OCI-LY3 (cell line): Measurements from ENCODE around the gene ADISSP.

Experiments
- H2AFZ ChIP-seq: fragments of 200-600, 300-600 bp; shearing (Covaris generic); 2 replicates; pipeline ENCODE4 v1.6.0; 2014; ENCODE audit warnings: antibody characterized with exemption, low read depth, low read length
- H3K27ac ChIP-seq: fragments of 200-600, 300-600 bp; sonication (generic); 2 replicates; pipeline ENCODE4 v1.5.1; 2014; ENCODE audit warnings: mild to moderate bottlenecking, low read length, moderate library complexity, mixed read lengths
- H3K27me3 ChIP-seq: fragments of 200-600, 300-600 bp; sonication (generic); 2 replicates; pipeline ENCODE4 v1.6.1; 2014; ENCODE audit warnings: low read depth, low read length, mixed read lengths
- H3K36me3 ChIP-seq: fragments of 200-600, 300-600 bp; sonication (generic); replicated peaks from 2 replicates; pipeline ENCODE3; 2014; ENCODE audit warnings: low read depth, low read length, mixed read lengths
- H3K4me1 ChIP-seq: fragments of 300-600, 200-600 bp; sonication (generic); 2 replicates; pipeline ENCODE4 v1.6.1; 2014; ENCODE audit warnings: low read length, mixed read lengths
- H3K4me2 ChIP-seq: fragments of 200-600, 300-600 bp; sonication (generic); 2 replicates; pipeline ENCODE4 v1.6.1; 2014; ENCODE audit warnings: low read length, mixed read lengths
- H3K4me3 ChIP-seq: fragments of 300-600, 200-600 bp; sonication (generic); 2 replicates; pipeline ENCODE4 v1.5.1; 2014; ENCODE audit warnings: antibody characterized with exemption, mild to moderate bottlenecking, low read length, moderate library complexity
- H3K79me2 ChIP-seq: fragments of 300-600, 200-600 bp; shearing (Covaris generic); 2 replicates; pipeline ENCODE4 v1.6.1; 2014; ENCODE audit warnings: mild to moderate bottlenecking, low read length, mixed read lengths
- H3K9ac ChIP-seq: fragments of 300-600, 200-600 bp; shearing (Covaris generic); 2 replicates; pipeline ENCODE4 v1.6.0; 2014; ENCODE audit warnings: mild to moderate bottlenecking, low read length, moderate library complexity
- H3K9me3 ChIP-seq: fragments of 200-600, 300-600 bp; shearing (Covaris generic); 2 replicates; pipeline ENCODE4 v1.6.1; 2014; ENCODE audit warnings: low read length, mixed read lengths; ENCODE audit not compliant: insufficient read depth
- H4K20me1 ChIP-seq: fragments of 200-600, 300-600 bp; sonication (generic); 2 replicates; pipeline ENCODE4 v1.6.1; 2016; ENCODE audit warnings: low read length, mixed read lengths; ENCODE audit not compliant: insufficient read depth
- EZH2phosphoT487 ChIP-seq: fragments of 200-600 bp; shearing (Covaris generic); IDR thresholded peaks from 2 replicates; pipeline ENCODE4 v1.6.1; 2018; ENCODE audit warnings: antibody characterized with exemption, mixed run types, low read depth
- TF ChIP-seq, protein P1 (sequence below): fragments of 200-600, 300-600 bp; sonication (generic); IDR thresholded peaks from 2 replicates; pipeline ENCODE4 v1.5.1; 2014; ENCODE audit warnings: antibody characterized with exemption, low read length, low read depth

The ADISSP gene

DNA sequence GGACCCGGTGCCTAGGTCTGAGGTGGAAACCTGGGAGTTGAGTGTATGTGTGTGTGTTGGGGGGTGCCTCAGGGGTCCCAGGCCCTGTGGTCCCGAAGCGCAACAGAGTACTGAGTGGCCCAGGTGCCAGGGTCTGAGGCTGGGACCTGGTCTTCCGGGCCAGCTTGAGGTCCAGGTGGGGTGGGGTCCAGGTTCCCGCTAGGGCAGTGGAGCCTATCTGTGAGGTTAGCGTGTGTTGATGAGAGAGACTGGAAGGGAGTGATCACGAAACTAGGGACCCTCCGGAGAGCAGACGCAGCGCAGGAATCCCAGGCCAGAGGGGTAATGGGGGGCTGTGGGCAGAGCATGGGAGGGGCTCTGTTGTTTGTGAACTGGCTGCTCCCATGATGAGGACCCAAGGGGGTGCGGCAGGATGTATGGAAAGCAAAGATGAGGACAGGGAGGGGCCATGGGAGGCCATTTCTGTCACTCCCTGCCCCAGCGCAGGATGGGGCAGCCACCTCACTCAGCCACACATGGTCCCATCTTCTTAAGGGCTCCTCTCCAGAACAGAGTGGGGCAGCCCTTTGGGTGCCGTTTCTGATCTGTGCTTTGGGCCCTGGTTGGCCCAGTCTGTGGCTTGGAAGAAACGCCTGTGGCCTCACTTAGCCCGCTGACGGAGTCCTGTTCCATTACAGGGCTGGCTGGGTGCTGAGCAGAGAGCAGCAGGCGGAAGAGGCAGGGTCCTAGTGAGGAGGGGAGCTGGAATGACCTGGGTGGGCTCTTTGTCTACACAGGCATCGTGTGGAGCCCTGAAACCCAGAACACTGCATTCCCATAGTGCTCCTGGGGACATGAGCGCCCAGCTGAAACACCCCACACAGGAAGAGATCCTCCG lies 34.2 kb downstream of the ADISSP start:
- H3K4me2 ChIP-seq = no peak overlapping the region
- no peak overlapping the region for H3K4me3 ChIP-seq
- H3K9ac ChIP-seq = no peak overlapping the region
- H3K27me3 ChIP-seq = peaks cover 5% of the 10 kb centered on the region; the same call in 1 of the 2 replicates
- H3K27ac ChIP-seq = no peak overlapping the region
- no peaks in the 10 kb centered on the region; the same call in 1 of the 2 replicates for H3K4me1 ChIP-seq
- H4K20me1 ChIP-seq = no peaks in the 10 kb centered on the region
- no peaks in the 10 kb centered on the region for H3K36me3 ChIP-seq
- no peaks in the 10 kb centered on the region for H3K9me3 ChIP-seq
- TF ChIP-seq, protein P1, sequence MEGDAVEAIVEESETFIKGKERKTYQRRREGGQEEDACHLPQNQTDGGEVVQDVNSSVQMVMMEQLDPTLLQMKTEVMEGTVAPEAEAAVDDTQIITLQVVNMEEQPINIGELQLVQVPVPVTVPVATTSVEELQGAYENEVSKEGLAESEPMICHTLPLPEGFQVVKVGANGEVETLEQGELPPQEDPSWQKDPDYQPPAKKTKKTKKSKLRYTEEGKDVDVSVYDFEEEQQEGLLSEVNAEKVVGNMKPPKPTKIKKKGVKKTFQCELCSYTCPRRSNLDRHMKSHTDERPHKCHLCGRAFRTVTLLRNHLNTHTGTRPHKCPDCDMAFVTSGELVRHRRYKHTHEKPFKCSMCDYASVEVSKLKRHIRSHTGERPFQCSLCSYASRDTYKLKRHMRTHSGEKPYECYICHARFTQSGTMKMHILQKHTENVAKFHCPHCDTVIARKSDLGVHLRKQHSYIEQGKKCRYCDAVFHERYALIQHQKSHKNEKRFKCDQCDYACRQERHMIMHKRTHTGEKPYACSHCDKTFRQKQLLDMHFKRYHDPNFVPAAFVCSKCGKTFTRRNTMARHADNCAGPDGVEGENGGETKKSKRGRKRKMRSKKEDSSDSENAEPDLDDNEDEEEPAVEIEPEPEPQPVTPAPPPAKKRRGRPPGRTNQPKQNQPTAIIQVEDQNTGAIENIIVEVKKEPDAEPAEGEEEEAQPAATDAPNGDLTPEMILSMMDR = no peak
- no peak for TF ChIP-seq EZH2phosphoT487
- H3K79me2 ChIP-seq = no peaks in the 10 kb centered on the region
- H2AFZ ChIP-seq = no peak overlapping the region

DNA sequence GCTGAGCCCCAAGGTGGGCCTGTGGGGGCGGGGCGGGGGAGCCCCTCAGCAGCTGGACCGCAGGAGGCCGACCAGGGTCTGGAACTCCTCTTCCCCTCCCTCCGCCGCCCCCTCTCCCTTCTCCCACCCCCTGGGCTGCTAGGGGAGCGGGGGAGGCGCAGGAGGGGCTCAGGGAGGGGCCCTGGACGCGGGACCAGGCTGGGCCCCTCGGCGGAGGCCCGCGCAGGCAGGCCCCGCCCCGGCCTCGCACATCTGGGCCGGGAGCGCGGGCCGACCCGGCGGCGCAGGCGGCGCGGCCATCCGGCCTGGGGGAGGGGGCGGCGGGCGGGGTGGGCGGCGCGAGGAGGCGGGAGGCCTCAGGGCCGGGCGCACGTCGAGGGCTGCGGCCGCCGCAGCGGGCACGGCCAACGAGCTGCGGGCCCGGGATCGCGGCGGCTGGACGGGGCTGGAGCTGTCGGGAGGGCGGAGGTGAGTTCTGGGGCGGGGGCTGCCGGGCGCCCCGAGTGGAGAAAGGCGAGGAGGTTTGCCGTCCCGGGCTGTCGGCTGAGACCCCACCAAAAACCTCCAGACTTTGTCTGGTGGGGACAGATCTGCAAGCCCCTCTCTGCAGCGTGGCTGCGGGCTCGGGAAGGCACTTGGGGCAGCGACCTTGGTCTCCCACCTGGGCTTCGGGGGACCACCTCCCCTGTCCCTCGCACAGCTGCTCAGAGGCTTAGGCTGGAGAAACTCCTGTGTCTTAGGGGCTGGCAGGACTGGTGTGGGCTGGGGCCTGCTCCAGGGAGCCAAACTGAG lies 35.0 kb downstream of the ADISSP start, which contains the start of gene HSPA12B:
Gene HSPA12B, plus strand, starts transcription at position 359 of the 792 bp plus-strand sequence. CDS start 5,990 bp downstream, outside the sequence.
- Histone ChIP-seq H2AFZ (no peak within 1 kb of the TSS), H4K20me1 (no peaks in the 10 kb centered on the region), H3K4me1 (no peaks in the 10 kb centered on the region; the same call in 1 of the 2 replicates), H3K79me2 (no peaks in the 10 kb centered on the region), H3K27me3 (peaks cover 14% of the 10 kb centered on the region), H3K36me3 (no peaks in the 10 kb centered on the region), H3K9me3 (no peaks in the 10 kb centered on the region), H3K4me3 (no peak within 1 kb of the TSS), H3K27ac (no peak within 1 kb of the TSS), H3K9ac (no peak within 1 kb of the TSS), H3K4me2 (no peak within 1 kb of the TSS)
- no peak for TF ChIP-seq EZH2phosphoT487
- TF ChIP-seq, protein P1 = no peak

DNA sequence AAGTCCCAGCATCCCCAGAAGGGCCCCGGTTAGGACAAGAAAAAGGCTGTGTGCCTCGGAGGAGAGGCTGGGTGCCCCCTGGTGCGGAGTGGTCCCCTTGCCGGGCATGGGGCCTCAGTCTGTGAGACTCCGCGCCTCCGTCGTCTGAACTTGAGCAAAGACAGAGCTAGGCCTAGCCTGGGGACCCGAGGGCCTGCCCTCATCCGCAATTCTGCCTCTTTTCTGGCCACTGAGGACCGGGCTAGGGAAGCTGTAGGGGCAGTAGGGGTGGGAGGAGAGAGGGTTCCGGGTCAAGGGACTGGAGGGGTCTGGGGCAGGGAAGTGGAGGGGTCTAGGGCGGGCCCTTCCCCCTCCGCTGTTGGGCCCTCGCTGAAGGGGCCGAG lies 35.6 kb downstream of the ADISSP start:
- peaks cover 20% of the 10 kb centered on the region for H3K27me3 ChIP-seq
- no peaks in the 10 kb centered on the region; the same call in 1 of the 2 replicates for H3K4me1 ChIP-seq
- no peak overlapping the region for H2AFZ ChIP-seq
- no peaks in the 10 kb centered on the region for H4K20me1 ChIP-seq
- H3K27ac ChIP-seq = no peak overlapping the region
- no peak overlapping the region for H3K9ac ChIP-seq
- no peaks in the 10 kb centered on the region for H3K9me3 ChIP-seq
- no peak overlapping the region for H3K4me3 ChIP-seq
- H3K79me2 ChIP-seq = no peaks in the 10 kb centered on the region
- TF ChIP-seq, protein P1 = no peak
- TF ChIP-seq EZH2phosphoT487 = no peak
- no peak overlapping the region for H3K4me2 ChIP-seq
- H3K36me3 ChIP-seq = no peaks in the 10 kb centered on the region
